ENCODE results near the gene TFEC. TPM values are rescaled to one million over a fixed set of nuclear protein-coding genes. Genes with fewer than 3 reads are reported as not detected.
A peak's percentile ranks its signal among the peaks of the same experiment; 100 is the strongest.

Gene TFEC
- total and polyA plus RNA-seq, 9 donors: 1.0 to 6.1 (median 1.4) TPM

DNA sequence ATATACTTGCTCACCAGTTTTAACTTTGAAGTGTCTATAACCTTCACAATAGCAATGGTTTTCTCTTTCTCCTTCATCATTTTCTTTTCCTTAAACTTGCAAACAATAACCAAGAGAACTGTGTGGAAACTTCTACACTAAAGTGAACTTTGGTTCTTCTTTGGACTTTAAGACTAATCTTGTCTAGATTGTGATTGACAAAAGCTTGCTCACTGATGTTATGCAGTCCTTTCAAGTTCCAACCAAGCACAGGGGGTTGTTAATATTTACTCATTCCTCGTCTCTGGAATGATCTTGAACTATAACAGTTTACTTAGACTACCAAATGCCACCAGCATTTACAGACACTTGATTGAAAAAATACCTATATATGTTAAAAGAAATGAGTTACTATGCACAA is 62.4 kb downstream of the TFEC start:
- no CpG with 5 or more reads among the region's 1 CpG for WGBS (ENCODE audit: insufficient coverage)

DNA sequence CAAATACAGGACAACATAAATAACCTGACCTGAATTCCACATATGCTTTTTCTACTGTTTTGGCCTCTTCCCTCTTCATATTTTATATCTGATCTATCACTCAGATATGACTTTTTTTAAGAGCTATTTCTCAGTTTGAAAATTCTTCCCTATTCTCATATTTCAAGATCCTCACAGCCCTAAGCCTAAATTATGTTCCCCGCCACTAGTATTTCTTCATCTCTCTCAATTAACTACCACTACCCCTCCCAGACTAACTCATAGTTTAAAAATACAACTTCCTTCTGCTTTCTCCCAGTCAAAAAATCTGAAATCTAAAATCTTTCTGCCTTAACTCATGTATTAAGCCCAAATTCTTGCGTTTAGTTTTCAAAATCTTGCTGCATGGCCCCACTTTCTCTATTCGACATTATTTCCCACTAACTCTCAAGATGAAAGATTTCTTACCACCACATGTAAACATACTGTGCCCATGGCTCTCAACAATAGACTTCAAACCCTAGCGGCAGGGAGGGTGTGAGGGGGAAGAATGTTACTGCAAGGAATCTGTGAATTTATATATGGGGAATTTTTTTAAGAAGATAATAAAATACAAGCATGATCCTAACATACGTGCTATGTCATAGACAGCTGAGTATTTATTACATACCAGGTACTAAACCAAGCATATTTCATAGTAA is 64.6 kb downstream of the TFEC start:
- no peak for DNase-seq
- H3K27ac ChIP-seq (ENCODE audit: low read length): no peak overlapping the region
- H3K36me3 ChIP-seq (ENCODE audit: control insufficient read depth, insufficient read depth, low read length): no peaks in the 10 kb centered on the region
- H3K4me3 ChIP-seq (ENCODE audit: low read length): no peak overlapping the region
- 94% methylated on average over 1 of the region's 5 CpGs for WGBS (ENCODE audit: insufficient coverage)
- no peaks in the 10 kb centered on the region for H3K9me3 ChIP-seq (replicated peaks; ENCODE audit: control insufficient read depth, low read depth, low read length)
- H3K27me3 ChIP-seq (ENCODE audit: control insufficient read depth, insufficient read depth, low read length): no peaks in the 10 kb centered on the region
- H3K4me1 ChIP-seq (ENCODE audit: control insufficient read depth, insufficient read depth, low read length): no peaks in the 10 kb centered on the region

More for the DNA sequence above, 62.4 kb downstream of the TFEC start:
- Histone ChIP-seq H3K27ac (ENCODE audit: low read length) (no peak overlapping the region), H3K9me3 (replicated peaks; ENCODE audit: control insufficient read depth, low read depth, low read length) (no peaks in the 10 kb centered on the region), H3K36me3 (ENCODE audit: control insufficient read depth, insufficient read depth, low read length) (no peaks in the 10 kb centered on the region), H3K4me1 (ENCODE audit: control insufficient read depth, insufficient read depth, low read length) (no peaks in the 10 kb centered on the region), H3K4me3 (ENCODE audit: low read length) (no peak overlapping the region), H3K27me3 (ENCODE audit: control insufficient read depth, insufficient read depth, low read length) (no peaks in the 10 kb centered on the region)
- no peak for DNase-seq

DNA sequence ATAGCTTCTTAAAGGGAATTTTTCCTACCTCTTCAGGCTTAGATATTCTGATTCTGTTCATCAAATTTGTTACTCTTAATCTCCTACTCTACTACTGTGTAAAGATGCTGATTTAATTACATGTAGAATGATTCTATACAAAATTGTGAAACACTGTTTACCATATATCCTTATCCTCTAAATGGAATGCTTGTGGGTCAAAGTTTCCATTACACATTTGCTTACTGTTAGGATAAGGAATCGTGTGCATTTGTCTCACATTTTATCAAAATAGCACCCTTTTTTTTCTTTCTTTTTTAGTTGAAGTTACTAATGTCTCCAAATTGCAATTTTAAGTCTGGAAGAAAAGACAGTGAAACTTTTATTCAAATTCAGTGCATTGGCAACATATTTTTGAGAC is 65.3 kb downstream of the TFEC start:
- no peaks in the 10 kb centered on the region for H3K36me3 ChIP-seq (ENCODE audit: control insufficient read depth, insufficient read depth, low read length)
- peak; percentile 23 for DNase-seq
- no peak overlapping the region for H3K27ac ChIP-seq (ENCODE audit: low read length)
- no peaks in the 10 kb centered on the region for H3K4me1 ChIP-seq (ENCODE audit: control insufficient read depth, insufficient read depth, low read length)
- H3K4me3 ChIP-seq (ENCODE audit: low read length): no peak overlapping the region
- no peaks in the 10 kb centered on the region for H3K27me3 ChIP-seq (ENCODE audit: control insufficient read depth, insufficient read depth, low read length)
- WGBS (ENCODE audit: insufficient coverage): no CpG with 5 or more reads among the region's 1 CpG
- no peaks in the 10 kb centered on the region for H3K9me3 ChIP-seq (replicated peaks; ENCODE audit: control insufficient read depth, low read depth, low read length)

DNA sequence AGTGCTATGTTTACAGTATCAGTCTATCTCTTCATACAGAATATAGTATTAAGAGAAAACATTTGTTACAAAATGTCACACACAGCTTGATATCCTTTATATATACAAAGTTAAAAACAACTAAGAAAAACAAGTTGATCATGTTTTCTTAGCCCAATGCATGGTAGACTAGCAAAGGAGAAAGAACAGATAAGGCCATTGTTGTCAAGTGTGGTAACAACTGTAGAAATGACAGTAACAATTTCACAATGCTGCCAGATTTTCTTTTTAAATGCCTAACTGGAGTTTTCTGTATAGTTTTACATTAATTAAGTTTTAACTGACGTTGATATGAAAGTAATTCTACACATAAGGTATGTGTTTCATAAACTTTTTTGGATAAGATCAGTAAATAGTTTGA is 65.8 kb downstream of the TFEC start:
- H3K4me3 ChIP-seq (ENCODE audit: low read length): no peak overlapping the region
- no peaks in the 10 kb centered on the region for H3K4me1 ChIP-seq (ENCODE audit: control insufficient read depth, insufficient read depth, low read length)
- H3K27me3 ChIP-seq (ENCODE audit: control insufficient read depth, insufficient read depth, low read length): no peaks in the 10 kb centered on the region
- DNase-seq: no peak
- H3K27ac ChIP-seq (ENCODE audit: low read length): no peak overlapping the region
- H3K9me3 ChIP-seq (replicated peaks; ENCODE audit: control insufficient read depth, low read depth, low read length): no peaks in the 10 kb centered on the region
- no CpG with 5 or more reads among the region's 1 CpG for WGBS (ENCODE audit: insufficient coverage)
- no peaks in the 10 kb centered on the region for H3K36me3 ChIP-seq (ENCODE audit: control insufficient read depth, insufficient read depth, low read length)

DNA sequence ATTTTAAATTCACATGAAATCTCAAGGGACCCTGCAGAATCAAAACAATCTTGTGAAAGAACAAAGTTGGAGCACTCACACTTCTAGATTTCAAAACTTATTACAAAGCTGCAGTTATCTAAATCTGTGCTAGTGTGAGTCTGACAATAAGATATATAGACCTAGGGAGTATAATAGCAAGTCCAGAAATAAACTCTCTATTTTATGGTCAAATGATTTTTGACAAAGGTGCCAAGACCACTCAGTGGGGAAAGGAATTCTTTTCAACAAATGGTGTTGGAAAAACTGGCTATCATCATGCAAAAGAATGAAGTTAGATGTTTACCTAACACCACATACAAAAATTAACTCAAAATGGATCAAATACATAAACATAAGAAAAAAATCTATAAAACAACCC is 68.2 kb downstream of the TFEC start:
- no peak for DNase-seq
- Histone ChIP-seq H3K4me1 (ENCODE audit: control insufficient read depth, insufficient read depth, low read length) (no peaks in the 10 kb centered on the region), H3K9me3 (replicated peaks; ENCODE audit: control insufficient read depth, low read depth, low read length) (no peaks in the 10 kb centered on the region), H3K36me3 (ENCODE audit: control insufficient read depth, insufficient read depth, low read length) (no peaks in the 10 kb centered on the region), H3K27ac (ENCODE audit: low read length) (no peak overlapping the region), H3K4me3 (ENCODE audit: low read length) (no peak overlapping the region), H3K27me3 (ENCODE audit: control insufficient read depth, insufficient read depth, low read length) (no peaks in the 10 kb centered on the region)

DNA sequence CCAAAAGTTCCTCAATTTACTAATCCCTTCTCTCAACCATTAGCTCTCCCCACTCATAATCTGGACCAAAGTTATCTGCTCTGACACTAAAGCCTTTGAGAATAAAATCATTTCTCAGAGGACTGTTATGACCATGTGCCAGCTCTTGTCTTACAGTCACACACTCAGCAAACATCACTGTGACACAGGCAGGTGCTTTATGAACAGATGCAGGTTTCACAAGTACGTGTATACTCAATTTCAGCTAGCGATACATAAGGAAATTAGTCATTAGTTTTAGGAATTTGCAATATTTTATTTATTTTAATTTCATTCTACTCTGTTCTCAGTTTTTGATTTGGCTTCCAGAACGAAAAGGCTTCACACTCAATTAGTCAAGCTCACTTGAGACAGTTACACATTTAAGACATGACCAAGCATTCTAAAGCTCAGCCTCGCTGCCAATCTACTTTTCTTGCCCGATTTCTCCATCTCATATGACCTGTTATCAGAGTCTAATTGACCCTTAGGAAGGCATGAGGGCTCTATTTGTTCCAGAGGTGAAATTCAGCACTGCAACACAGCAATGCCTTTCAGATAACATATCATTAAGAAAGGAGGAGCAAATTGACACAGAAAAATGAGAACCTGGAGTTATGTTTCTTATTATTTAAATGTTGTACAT is 76.8 kb downstream of the TFEC start:
- DNase-seq: no peak
- WGBS (ENCODE audit: insufficient coverage): 67% methylated on average over 1 of the region's 5 CpGs
- Histone ChIP-seq H3K27ac (ENCODE audit: low read length) (no peak overlapping the region), H3K4me1 (ENCODE audit: control insufficient read depth, insufficient read depth, low read length) (no peaks in the 10 kb centered on the region), H3K27me3 (ENCODE audit: control insufficient read depth, insufficient read depth, low read length) (no peaks in the 10 kb centered on the region), H3K36me3 (ENCODE audit: control insufficient read depth, insufficient read depth, low read length) (no peaks in the 10 kb centered on the region), H3K4me3 (ENCODE audit: low read length) (no peak overlapping the region), H3K9me3 (replicated peaks; ENCODE audit: control insufficient read depth, low read depth, low read length) (no peaks in the 10 kb centered on the region)

DNA sequence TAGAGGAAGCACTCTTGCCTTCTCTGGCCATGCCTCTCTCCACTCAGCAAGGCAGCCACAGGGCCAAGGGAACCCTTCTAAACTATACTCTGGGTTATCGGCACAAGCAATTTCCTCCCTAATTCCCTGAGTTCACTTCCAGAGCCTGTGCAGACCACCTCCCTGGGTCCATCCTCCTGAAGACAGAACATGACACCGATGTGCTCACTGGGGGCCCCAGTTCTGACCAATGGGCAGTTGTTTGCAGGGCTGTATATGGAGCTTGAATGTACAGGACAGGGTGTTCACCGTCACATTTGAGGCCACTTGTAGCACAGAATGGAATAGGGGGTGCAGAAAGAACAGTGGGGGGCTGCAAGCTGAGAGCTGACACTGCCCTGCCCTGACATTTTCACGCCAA is 77.7 kb downstream of the TFEC start:
- no peaks in the 10 kb centered on the region for H3K4me1 ChIP-seq (ENCODE audit: control insufficient read depth, insufficient read depth, low read length)
- no peaks in the 10 kb centered on the region for H3K36me3 ChIP-seq (ENCODE audit: control insufficient read depth, insufficient read depth, low read length)
- DNase-seq: no peak
- no peaks in the 10 kb centered on the region for H3K9me3 ChIP-seq (replicated peaks; ENCODE audit: control insufficient read depth, low read depth, low read length)
- no peak overlapping the region for H3K27ac ChIP-seq (ENCODE audit: low read length)
- no peaks in the 10 kb centered on the region for H3K27me3 ChIP-seq (ENCODE audit: control insufficient read depth, insufficient read depth, low read length)
- H3K4me3 ChIP-seq (ENCODE audit: low read length): no peak overlapping the region
- 60% methylated on average over 1 of the region's 4 CpGs for WGBS (ENCODE audit: insufficient coverage)

DNA sequence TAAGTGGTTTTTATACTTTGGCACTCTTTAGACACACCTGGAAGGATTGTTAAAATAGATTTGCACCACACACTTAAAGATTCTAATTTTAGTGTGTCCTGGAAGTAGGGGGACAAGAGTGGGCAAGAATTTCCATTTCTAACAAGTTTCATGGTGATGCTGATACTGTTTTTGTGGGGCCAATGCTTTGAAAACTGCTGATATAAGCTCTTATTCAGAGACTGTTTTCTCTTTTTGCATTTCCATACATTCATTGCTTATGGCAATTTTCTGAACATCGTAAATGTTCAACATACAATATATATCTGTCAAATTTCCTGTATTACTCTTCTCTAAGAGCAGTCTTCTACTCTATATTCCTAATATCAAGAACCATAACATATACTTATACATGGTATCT is 79.0 kb downstream of the TFEC start:
- Histone ChIP-seq H3K4me1 (ENCODE audit: control insufficient read depth, insufficient read depth, low read length) (no peaks in the 10 kb centered on the region), H3K27ac (ENCODE audit: low read length) (no peak overlapping the region), H3K27me3 (ENCODE audit: control insufficient read depth, insufficient read depth, low read length) (no peaks in the 10 kb centered on the region), H3K4me3 (ENCODE audit: low read length) (no peak overlapping the region), H3K9me3 (replicated peaks; ENCODE audit: control insufficient read depth, low read depth, low read length) (no peaks in the 10 kb centered on the region), H3K36me3 (ENCODE audit: control insufficient read depth, insufficient read depth, low read length) (no peaks in the 10 kb centered on the region)
- WGBS (ENCODE audit: insufficient coverage): no CpG with 5 or more reads among the region's 1 CpG
- no peak for DNase-seq

DNA sequence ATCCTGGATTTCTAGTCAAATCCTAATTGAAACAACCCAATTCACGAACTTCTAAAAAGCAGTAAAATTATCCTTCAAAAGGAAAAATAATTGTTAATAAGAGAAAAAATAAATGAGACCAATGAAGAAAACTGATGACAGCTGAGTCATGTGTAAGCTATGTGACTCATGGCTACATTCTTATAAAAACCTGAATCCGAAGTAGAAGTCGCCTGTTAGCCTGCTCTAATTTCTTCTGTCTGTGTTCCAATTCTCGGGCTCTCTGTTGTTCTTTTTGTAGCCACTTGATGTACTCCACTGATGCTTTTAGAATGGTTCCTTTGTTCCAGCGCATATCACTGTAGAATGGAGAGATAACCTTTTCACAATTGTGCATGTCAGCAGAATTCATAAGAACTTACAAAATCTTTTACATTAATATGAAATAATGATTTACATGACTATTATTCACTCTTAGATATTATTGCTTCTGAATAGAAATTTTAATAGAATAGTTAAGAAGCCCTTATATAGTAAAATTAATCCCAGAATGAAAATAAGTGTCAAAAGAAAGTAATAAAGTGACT is 88.8 kb downstream of the TFEC start:
- no peak overlapping the region for H3K4me3 ChIP-seq (ENCODE audit: low read length)
- no peaks in the 10 kb centered on the region for H3K4me1 ChIP-seq (ENCODE audit: control insufficient read depth, insufficient read depth, low read length)
- H3K36me3 ChIP-seq (ENCODE audit: control insufficient read depth, insufficient read depth, low read length): no peaks in the 10 kb centered on the region
- DNase-seq: no peak
- no peak overlapping the region for H3K27ac ChIP-seq (ENCODE audit: low read length)
- H3K27me3 ChIP-seq (ENCODE audit: control insufficient read depth, insufficient read depth, low read length): no peaks in the 10 kb centered on the region
- WGBS (ENCODE audit: insufficient coverage): 78% methylated on average over 3 of the region's 5 CpGs
- H3K9me3 ChIP-seq (replicated peaks; ENCODE audit: control insufficient read depth, low read depth, low read length): no peaks in the 10 kb centered on the region

DNA sequence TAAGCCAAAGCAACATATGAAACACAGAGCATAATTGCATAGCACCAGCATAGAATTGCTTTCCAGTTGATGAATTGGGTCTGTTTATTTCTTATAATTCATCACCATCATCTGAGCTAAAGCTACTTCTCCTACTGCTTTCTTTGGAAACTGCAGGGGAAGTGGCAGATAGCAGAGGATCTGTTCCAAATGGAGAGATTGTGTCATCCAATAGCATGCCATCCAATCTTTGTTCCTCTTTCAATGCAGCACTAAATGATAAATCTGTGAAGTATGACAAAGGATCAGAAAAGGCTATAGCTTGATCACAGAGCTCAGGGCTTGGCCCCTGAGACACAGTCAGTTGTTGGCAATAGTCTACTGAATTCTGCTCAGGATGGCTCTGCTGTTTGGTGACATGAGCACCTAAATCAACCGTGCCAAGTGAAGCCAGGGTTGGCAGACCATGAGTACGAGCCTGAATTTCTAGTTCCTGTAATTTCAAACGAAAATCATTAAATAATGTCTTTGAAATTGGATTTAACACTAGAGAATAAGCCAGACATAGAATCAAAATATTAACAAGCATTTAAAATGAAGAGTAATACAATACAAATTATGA is 90.0 kb downstream of the TFEC start:
- Histone ChIP-seq H3K36me3 (ENCODE audit: control insufficient read depth, insufficient read depth, low read length) (no peaks in the 10 kb centered on the region), H3K27me3 (ENCODE audit: control insufficient read depth, insufficient read depth, low read length) (no peaks in the 10 kb centered on the region), H3K27ac (ENCODE audit: low read length) (no peak overlapping the region), H3K4me1 (ENCODE audit: control insufficient read depth, insufficient read depth, low read length) (no peaks in the 10 kb centered on the region), H3K9me3 (replicated peaks; ENCODE audit: control insufficient read depth, low read depth, low read length) (no peaks in the 10 kb centered on the region), H3K4me3 (ENCODE audit: low read length) (no peak overlapping the region)
- 71% methylated on average over 1 of the region's 3 CpGs for WGBS (ENCODE audit: insufficient coverage)
- peak; percentile 17 for DNase-seq
